Measurements from ENCODE around the gene FLT4. TPM values are rescaled to one million over a fixed set of nuclear protein-coding genes. Genes with fewer than 3 reads are reported as not detected.
A peak's percentile ranks its signal among the peaks of the same experiment; 100 is the strongest.

Gene FLT4
- polyA plus RNA-seq, 1 donor from 2014 or later = 0.56 TPM

GRCh38 chr5:180641566-180641900, 7.9 kb downstream of the FLT4 start:
- no peak overlapping the region for H3K4me3 Mint-ChIP-seq
- H3K4me1 Mint-ChIP-seq = no peaks in the 10 kb centered on the region
- H3K27ac Mint-ChIP-seq = no peak overlapping the region
- H3K27me3 Mint-ChIP-seq = peaks cover 5% of the 10 kb centered on the region
- peaks cover 1% of the 10 kb centered on the region for H3K36me3 Mint-ChIP-seq
- no peaks in the 10 kb centered on the region for H3K9me3 Mint-ChIP-seq

DNA sequence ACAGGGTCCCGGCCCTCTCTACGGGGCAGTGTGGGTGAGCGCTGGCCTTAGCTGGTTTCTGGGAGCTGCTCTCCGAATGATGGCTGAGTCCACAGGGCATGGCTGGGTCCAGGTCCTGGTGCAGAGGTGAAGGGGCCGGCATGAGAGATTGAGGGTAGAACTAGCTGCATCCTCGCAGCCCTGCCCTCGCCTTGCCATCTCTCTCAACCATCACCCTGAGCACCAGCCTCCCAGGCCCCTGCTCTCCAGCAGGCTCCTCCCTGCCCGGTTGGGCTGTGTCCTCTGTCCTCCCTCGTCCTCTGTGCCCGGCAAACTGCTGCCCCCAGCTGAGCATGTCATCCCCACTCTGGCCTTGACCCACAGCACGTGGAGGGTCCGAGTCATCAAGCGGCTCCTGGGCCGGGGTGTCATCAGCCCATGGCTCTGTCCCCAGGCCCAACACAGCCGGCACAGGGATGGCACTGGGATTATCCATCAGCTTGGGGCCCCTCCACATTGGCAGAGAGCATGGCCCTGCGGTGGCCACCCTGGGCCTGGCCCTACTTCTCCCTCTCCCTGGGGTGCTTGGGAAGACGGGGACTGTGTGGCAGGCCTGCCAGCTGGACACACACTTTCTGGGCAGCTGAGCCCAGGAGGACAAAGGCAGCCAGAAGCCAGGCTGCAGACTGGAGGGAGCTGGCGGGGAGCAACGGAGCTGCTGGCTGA, 8.4 kb downstream of the FLT4 start:
- H3K27ac Mint-ChIP-seq = no peak overlapping the region
- H3K9me3 Mint-ChIP-seq = no peaks in the 10 kb centered on the region
- H3K4me3 Mint-ChIP-seq = no peak overlapping the region
- peaks cover 1% of the 10 kb centered on the region for H3K36me3 Mint-ChIP-seq
- H3K27me3 Mint-ChIP-seq = peaks cover 5% of the 10 kb centered on the region
- H3K4me1 Mint-ChIP-seq = no peaks in the 10 kb centered on the region

- Mint-ChIP-seq H3K27me3 (no peaks in the 10 kb centered on the region), H3K9me3 (no peaks in the 10 kb centered on the region), H3K4me1 (no peaks in the 10 kb centered on the region), H3K4me3 (no peak overlapping the region), H3K27ac (no peak overlapping the region), H3K36me3 (peaks cover 1% of the 10 kb centered on the region)
Measured at GRCh38 chr5:180640611-180640860, 8.9 kb downstream of the FLT4 start.

DNA sequence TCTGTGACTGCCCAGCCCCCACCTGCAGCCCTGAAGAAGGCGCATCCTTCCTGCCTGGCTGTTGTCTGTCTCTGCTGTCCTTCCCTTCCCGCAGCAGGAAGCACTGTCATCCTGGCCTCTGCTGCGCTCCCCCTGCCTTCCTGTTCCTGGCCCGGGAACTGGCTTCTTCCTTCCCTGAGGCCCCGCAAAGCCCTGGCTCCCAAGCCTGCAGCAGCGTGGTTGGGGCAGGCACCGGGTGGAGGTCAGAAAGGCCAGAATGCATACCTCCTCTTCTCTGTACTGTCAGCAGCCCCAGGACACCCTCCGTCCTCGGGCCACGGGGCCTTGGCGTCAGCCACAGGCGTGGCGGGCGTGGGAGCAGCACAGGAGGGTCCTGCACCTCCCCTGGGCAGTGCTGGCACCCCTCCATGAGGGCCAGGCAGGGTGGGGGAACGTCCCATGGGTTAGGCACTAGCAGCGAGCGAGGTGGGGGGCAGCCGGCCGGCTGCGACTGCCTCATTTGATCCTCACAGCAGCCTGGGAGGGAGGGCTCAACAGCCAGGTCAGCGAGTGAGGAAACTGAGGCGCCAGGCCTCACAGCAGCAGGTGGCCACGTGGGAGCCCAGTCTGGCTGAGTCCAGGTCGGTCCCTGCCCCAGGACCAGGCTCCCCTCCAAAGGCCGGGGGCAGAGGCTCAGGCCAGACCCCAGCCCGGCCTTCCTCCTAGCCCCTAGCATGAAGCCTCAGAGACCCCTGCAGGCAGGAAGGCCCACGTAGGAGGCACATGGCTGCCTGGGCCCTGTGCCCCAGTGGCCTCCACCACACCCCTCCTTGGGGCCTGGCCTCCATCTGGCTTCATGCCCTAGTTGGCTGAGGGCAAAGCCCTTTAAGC, 9.4 kb downstream of the FLT4 start:
- Mint-ChIP-seq H3K27ac (no peak overlapping the region), H3K9me3 (no peaks in the 10 kb centered on the region), H3K36me3 (peaks cover 1% of the 10 kb centered on the region), H3K4me3 (no peak overlapping the region), H3K4me1 (no peaks in the 10 kb centered on the region), H3K27me3 (no peaks in the 10 kb centered on the region)

DNA sequence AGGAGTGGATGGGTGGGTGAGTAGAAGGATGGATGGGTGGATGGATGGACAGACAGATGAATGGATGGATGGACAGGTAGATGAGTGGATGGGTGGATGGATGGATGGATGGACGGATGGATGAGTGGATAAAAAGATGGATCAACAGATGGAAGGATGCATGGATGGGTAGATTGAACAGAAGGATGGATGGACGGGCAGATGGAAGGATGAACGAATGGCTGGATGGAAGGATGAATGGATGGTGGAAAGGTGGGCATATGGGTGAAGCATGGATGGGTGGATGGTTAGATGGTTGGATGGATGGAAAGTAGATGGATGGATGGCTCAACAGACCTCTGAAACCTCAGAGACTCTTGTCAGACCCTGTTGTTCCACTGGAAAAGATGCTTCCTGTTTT, 10.1 kb downstream of the FLT4 start:
- no peaks in the 10 kb centered on the region for H3K27me3 Mint-ChIP-seq
- no peak overlapping the region for H3K27ac Mint-ChIP-seq
- no peak overlapping the region for H3K4me3 Mint-ChIP-seq
- peaks cover 1% of the 10 kb centered on the region for H3K36me3 Mint-ChIP-seq
- H3K9me3 Mint-ChIP-seq = no peaks in the 10 kb centered on the region
- no peaks in the 10 kb centered on the region for H3K4me1 Mint-ChIP-seq

- peaks cover 1% of the 10 kb centered on the region for H3K36me3 Mint-ChIP-seq
- H3K27me3 Mint-ChIP-seq = peaks cover under 1% of the 10 kb centered on the region
- H3K9me3 Mint-ChIP-seq = no peaks in the 10 kb centered on the region
- H3K4me3 Mint-ChIP-seq = no peak overlapping the region
- H3K4me1 Mint-ChIP-seq = no peaks in the 10 kb centered on the region
- no peak overlapping the region for H3K27ac Mint-ChIP-seq
Measured at GRCh38 chr5:180637962-180638680, 11.3 kb downstream of the FLT4 start.

DNA sequence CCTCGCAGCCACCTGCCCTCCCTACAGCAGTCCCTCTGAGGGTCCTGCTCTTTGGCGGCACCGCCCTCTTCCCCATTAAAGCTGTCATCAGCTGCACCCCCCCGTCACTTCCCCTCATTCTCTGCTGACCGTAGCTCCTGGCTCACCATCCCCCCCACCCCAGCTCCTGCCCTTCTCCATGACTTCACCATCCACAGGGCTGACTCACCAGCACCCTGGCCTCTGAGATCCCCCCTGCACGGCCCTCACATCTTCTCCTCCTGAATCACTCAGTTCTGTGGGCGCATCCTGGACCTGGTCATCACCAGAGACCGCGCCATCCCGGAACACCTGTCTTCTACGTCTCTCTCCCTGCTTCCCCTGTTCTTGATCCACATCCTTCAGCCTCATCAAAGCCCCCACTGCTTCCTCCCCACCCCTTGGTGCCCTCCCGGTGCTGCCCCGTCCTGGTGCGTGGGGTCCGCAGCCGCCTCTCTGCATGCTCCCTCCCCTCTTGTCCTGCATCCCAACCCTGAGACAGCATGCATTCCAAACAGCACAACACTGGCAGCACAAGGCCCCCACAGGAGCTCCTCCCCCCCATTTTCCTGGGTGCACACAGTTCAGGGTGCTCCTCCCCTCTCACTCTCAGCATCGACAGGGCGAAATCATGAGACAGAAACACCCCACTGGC, 12.9 kb downstream of the FLT4 start:
- Mint-ChIP-seq H3K4me1 (no peaks in the 10 kb centered on the region), H3K36me3 (peaks cover 1% of the 10 kb centered on the region), H3K27me3 (peaks cover 2% of the 10 kb centered on the region), H3K9me3 (no peaks in the 10 kb centered on the region), H3K4me3 (no peak overlapping the region), H3K27ac (peak overlapping the region in 1 of 3 donors; percentile 74)

- Mint-ChIP-seq H3K9me3 (no peaks in the 10 kb centered on the region), H3K4me1 (no peaks in the 10 kb centered on the region), H3K27ac (no peak overlapping the region), H3K36me3 (peaks cover 1% of the 10 kb centered on the region), H3K27me3 (peaks cover 2% of the 10 kb centered on the region), H3K4me3 (no peak overlapping the region)
Measured at GRCh38 chr5:180636016-180636402, 13.4 kb downstream of the FLT4 start.

- Mint-ChIP-seq H3K4me3 (no peak overlapping the region), H3K27me3 (peaks cover 2% of the 10 kb centered on the region), H3K27ac (no peak overlapping the region), H3K9me3 (no peaks in the 10 kb centered on the region), H3K4me1 (no peaks in the 10 kb centered on the region), H3K36me3 (no peaks in the 10 kb centered on the region)
Measured at GRCh38 chr5:180633283-180634177, 15.9 kb downstream of the FLT4 start.

- H3K4me3 Mint-ChIP-seq = no peak overlapping the region
- no peaks in the 10 kb centered on the region for H3K4me1 Mint-ChIP-seq
- no peak overlapping the region for H3K27ac Mint-ChIP-seq
- H3K27me3 Mint-ChIP-seq = peaks cover 2% of the 10 kb centered on the region
- no peaks in the 10 kb centered on the region for H3K36me3 Mint-ChIP-seq
- H3K9me3 Mint-ChIP-seq = no peaks in the 10 kb centered on the region
Measured at GRCh38 chr5:180632768-180633167, 16.6 kb downstream of the FLT4 start.

DNA sequence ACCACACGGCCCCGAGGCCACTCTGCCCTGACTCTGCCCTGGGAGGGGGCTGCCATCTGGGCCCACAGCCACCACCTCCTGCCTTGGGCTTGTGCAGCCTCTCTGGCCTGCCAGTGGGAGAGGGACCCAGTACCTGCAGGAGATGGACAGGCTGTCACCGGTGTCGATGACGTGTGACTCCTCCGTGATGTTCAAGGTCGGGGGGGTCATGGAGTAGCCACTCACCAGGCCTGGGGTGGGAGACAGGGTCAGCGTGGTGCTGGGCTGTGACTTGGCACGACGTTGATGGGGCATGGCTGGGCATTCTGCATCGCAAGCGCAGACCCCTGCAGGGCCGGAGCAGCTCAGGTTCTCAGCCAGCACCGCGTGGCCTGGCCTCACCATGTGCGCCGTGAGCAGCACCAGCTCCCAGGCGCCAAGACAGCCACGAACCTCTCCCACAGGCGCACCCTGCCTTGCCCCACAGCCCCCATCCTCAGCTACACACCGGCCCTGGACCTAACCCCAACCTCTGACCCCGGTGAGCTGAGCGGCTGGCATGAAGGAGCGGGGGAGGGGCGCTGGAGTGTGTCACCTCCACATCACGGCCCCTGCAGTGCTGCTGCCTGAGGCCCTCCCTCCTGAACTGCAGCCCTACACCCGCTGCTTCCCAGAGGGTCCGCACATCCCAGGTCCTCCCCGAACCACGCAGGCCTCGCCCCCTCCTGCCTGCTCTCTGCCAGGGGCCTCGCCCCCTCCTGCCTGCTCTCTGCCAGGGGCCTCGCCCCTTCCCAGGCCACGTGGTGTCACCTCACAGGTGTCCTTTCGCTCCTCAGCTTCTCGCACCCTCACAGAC, 17.6 kb downstream of the FLT4 start:
- H3K9me3 Mint-ChIP-seq = no peaks in the 10 kb centered on the region
- H3K4me1 Mint-ChIP-seq = no peaks in the 10 kb centered on the region
- H3K4me3 Mint-ChIP-seq = no peak overlapping the region
- no peak overlapping the region for H3K27ac Mint-ChIP-seq
- H3K27me3 Mint-ChIP-seq = peaks cover 4% of the 10 kb centered on the region
- H3K36me3 Mint-ChIP-seq = no peaks in the 10 kb centered on the region

DNA sequence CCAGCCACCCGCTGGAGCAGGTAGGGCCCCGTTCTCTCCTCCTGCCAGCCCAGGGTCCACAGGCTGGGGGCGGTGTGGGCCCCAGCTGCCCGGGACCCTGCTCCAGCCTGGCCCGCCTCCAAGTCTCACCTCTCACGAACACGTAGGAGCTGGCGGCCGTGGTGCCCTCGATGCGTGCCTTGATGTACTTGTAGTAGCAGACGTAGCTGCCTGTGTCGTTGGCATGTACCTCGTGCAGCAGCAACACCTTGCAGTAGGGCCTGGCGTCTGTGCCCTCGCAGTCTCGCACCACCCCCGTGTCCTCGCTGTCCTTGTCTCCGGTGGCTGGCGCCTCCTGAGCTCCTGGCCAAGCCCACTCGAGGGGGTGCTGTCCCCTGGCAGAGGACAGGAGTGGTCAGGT, 19.0 kb downstream of the FLT4 start:
- Mint-ChIP-seq H3K36me3 (no peaks in the 10 kb centered on the region), H3K4me1 (no peaks in the 10 kb centered on the region), H3K4me3 (no peak overlapping the region), H3K27ac (no peak overlapping the region), H3K9me3 (no peaks in the 10 kb centered on the region), H3K27me3 (peaks cover 4% of the 10 kb centered on the region)

- no peak overlapping the region for H3K27ac Mint-ChIP-seq
- no peak overlapping the region for H3K4me3 Mint-ChIP-seq
- H3K4me1 Mint-ChIP-seq = no peaks in the 10 kb centered on the region
- H3K27me3 Mint-ChIP-seq = peaks cover 4% of the 10 kb centered on the region
- H3K36me3 Mint-ChIP-seq = no peaks in the 10 kb centered on the region
- no peaks in the 10 kb centered on the region for H3K9me3 Mint-ChIP-seq
Measured at GRCh38 chr5:180629831-180630382, 19.5 kb downstream of the FLT4 start.
